ENCODE results near the gene MCOLN1. TPM values are rescaled to one million over a fixed set of nuclear protein-coding genes. Genes with fewer than 3 reads are reported as not detected.

MCOLN1 gene
- 7.1 and 8.4 TPM in 2 replicates for total RNA-seq

DNA sequence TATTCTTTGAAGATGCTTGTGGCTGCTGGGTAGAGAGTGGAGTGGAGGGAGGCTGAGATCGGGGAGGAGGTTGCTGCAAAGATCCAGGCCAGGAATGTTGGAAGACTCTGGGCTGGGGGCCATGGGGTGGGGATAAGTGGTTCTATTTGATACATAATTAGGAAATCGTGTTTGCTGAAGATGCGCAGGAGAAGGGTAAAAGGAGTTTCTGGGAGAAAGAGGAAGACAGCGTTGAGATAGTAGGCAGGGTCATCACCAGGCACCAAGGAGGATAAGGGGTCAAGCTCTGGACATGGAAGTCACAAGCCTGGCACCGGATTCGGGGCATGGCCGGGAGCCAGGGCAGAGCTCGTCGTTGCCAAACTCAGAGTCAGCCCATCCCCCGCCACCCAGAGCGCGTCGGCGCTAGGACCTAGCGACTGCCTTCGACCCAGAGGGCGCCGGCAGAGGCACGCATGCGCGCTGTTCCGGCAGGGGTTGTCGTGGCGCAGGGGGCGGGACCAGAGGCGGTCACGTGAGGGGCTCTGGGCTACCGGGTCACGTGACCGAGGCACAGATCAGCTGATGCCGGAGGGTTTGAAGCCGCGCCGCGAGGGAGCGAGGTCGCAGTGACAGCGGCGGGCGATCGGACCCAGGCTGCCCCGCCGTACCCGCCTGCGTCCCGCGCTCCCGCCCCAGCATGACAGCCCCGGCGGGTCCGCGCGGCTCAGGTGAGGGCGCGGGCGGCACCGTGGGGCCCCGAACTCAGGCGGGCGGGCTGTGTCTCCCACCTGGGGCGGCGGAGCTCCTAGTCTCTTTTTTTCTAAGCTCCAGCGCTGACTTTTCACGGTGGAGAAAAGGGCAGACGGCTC is at the start of gene MCOLN1:
Gene MCOLN1 (plus strand): TSS at position 553 of the 851 bp plus-strand sequence. CDS start 127 bp downstream, at position 680.

DNA sequence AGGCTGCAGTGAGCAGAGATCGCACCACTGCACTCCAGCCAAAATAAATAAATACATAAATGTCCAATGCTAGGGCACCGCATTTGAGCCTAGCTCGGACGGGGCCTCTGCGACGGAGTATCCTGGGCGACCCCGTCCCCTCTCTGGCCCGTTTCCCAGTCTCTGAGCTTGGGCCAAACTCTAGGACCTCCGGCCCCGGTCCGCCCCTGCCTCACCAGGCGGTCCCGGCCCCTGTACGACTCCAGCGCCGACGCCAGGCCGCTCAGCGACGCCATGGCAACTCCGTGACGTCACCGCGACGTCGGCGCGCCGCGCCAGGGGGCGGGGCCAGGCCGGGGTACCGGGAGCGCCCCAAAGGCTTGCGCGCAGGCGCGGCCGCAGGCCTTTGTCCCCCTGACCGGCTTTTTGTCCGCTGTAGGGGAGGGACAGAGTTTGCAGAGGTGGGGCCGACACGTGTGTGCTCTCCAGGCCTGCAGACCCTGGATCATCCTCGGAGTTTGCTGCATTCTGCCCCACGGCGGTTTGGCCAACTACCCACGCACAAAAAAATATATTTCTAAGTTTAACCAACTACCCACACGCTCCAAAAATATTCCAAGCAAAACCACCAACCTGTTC is 33.6 kb upstream of the MCOLN1 start, which contains the start of gene PEX11G:
Gene PEX11G (minus strand): TSS at position 300 of the 618 bp plus-strand sequence. CDS start 25 bp downstream, at position 275.

GRCh38 chr19:7515645-7516151 is 6.7 kb upstream of the MCOLN1 start, which contains the start of gene ZNF358:
Gene ZNF358, plus strand, starts transcription at chr19:7516103. Its CDS starts 3,140 bp downstream, at chr19:7519243.

GRCh38 chr19:7535047-7535997 is 12.9 kb downstream of the MCOLN1 start, which contains the start of gene PNPLA6:
Gene PNPLA6, plus strand, starts transcription at chr19:7535717. Its CDS starts 72 bp downstream, at chr19:7535789.

Other genes with a start within 250 kb of the MCOLN1 start
- gene INSR, start 228.2 kb upstream of the MCOLN1 start, total RNA-seq: 10.9 and 30.6 TPM in 2 replicates
- 36.7 and 52.3 TPM in 2 replicates for gene ARHGEF18, start 173.7 kb upstream of the MCOLN1 start, total RNA-seq
- 4.3 and 7.1 TPM in 2 replicates for gene PEX11G, start 33.6 kb upstream of the MCOLN1 start, total RNA-seq
- gene ZNF358, start 6.5 kb upstream of the MCOLN1 start, total RNA-seq: 18.0 and 42.2 TPM in 2 replicates
- gene PNPLA6, start 13.1 kb downstream of the MCOLN1 start, total RNA-seq: 78.7 and 155 TPM in 2 replicates
- gene CAMSAP3, start 73.2 kb downstream of the MCOLN1 start, total RNA-seq: under 0.01 TPM in 1 of 2 replicates, not detected in the other
- gene XAB2, start 106.9 kb downstream of the MCOLN1 start, total RNA-seq: 38.7 TPM in 2 replicates
- gene PET100, start 107.2 kb downstream of the MCOLN1 start, total RNA-seq: 7.3 and 14.4 TPM in 2 replicates
- not detected in 2 replicates for gene PCP2, start 111.1 kb downstream of the MCOLN1 start, total RNA-seq
- gene STXBP2, start 114.5 kb downstream of the MCOLN1 start, total RNA-seq: 7.4 and 9.0 TPM in 2 replicates
- not detected in 2 replicates for gene RETN, start 146.4 kb downstream of the MCOLN1 start, total RNA-seq
- gene MCEMP1, start 154.5 kb downstream of the MCOLN1 start, total RNA-seq: not detected in 2 replicates
- 55.4 and 125 TPM in 2 replicates for gene TRAPPC5, start 158.2 kb downstream of the MCOLN1 start, total RNA-seq
- gene FCER2, start 179.5 kb downstream of the MCOLN1 start, total RNA-seq: not detected in 2 replicates
- not detected in 2 replicates for gene CLEC4G, start 209.5 kb downstream of the MCOLN1 start, total RNA-seq
- not detected in 2 replicates for gene CD209, start 224.9 kb downstream of the MCOLN1 start, total RNA-seq
- gene CLEC4M, start 240.6 kb downstream of the MCOLN1 start, total RNA-seq: not detected in 2 replicates